NCI-H82 treated with DMSO at 0.1 percent for 48 hours (cell line): ENCODE data around the gene MYO9A.

Experiments
- DNase-seq: peaks from one replicate; lab custom pipeline; 2025; ENCODE audit not compliant: unreplicated experiment; lab: John Stamatoyannopoulos, UW

MYO9A gene, protein sequence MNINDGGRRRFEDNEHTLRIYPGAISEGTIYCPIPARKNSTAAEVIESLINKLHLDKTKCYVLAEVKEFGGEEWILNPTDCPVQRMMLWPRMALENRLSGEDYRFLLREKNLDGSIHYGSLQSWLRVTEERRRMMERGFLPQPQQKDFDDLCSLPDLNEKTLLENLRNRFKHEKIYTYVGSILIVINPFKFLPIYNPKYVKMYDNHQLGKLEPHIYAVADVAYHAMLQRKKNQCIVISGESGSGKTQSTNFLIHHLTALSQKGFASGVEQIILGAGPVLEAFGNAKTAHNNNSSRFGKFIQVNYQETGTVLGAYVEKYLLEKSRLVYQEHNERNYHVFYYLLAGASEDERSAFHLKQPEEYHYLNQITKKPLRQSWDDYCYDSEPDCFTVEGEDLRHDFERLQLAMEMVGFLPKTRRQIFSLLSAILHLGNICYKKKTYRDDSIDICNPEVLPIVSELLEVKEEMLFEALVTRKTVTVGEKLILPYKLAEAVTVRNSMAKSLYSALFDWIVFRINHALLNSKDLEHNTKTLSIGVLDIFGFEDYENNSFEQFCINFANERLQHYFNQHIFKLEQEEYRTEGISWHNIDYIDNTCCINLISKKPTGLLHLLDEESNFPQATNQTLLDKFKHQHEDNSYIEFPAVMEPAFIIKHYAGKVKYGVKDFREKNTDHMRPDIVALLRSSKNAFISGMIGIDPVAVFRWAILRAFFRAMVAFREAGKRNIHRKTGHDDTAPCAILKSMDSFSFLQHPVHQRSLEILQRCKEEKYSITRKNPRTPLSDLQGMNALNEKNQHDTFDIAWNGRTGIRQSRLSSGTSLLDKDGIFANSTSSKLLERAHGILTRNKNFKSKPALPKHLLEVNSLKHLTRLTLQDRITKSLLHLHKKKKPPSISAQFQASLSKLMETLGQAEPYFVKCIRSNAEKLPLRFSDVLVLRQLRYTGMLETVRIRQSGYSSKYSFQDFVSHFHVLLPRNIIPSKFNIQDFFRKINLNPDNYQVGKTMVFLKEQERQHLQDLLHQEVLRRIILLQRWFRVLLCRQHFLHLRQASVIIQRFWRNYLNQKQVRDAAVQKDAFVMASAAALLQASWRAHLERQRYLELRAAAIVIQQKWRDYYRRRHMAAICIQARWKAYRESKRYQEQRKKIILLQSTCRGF (N-terminal part only)

DNA sequence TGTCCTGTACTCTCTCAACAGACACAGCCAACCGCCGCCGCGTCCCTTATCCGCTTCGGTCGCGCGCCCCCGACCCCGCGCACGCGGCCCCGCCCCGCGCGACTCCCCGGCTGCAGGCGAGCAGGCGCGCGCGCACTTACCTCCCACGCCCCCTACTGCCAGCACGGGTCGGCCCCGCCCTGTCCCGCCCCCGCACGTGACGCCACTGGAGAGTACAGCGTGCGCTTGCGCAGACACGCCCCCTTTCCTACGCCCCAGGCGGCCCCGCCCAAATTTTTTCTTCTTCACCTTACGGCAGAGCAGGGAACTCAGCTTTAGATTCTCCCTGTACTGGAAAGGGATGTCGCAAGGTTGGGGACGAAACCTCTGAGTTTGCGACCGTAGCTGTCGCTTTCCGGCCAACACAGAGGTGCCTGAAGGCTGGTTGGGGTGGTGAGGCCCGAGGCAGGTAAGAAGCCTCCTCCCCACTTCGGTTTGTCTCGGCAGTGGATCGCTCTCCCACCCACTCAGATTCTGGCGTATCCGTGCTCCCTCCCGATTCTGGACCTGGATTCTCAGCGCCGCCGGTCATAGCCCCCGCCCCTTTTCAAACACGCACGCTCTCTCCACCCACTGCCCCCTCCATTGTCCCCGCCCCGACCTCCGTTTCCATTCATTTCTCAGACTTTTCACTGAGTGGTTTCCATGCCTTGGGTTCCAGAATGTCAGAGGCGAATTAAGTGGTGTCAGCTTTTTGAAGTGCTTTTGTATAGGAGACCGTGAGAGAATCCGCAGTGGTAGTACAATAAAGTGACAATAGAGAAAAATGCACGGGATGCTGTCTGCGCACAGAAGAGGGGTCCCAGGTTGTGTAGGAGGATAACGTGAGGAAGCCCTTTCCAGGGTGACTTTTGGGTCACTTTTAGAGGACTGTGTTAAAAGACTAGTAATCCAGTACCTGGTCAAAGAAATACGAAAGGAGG is at the start of gene MYO9A, which contains the start of gene SENP8:
Gene MYO9A (minus strand): TSS at position 134 of the 962 bp plus-strand sequence. CDS start 71,587 bp downstream, outside the sequence.
Gene SENP8 (plus strand): TSS at position 387 of the 962 bp plus-strand sequence. CDS start 21,221 bp downstream, outside the sequence.
- DNase-seq = peak; percentile 97

DNA sequence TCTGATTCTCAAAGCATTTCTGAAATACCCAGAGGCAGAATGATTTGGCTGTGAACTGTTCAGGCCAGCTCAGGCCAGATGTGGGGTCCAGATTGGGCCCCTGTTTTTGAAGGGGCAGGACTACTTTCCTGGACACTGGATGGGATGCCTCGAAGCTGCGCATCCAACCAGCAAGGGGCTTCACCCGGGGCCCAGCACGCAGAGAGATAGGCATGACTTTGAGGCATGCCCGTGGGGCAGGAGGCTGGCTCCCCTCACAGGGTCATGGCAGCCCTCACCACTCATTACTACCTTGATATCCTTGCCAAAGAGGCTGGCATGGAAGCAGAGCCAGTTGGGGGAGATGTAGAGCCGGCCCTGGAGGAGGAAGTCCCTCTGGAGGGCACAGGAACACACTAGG is 49.5 kb upstream of the MYO9A start:
- no peak for DNase-seq

DNA sequence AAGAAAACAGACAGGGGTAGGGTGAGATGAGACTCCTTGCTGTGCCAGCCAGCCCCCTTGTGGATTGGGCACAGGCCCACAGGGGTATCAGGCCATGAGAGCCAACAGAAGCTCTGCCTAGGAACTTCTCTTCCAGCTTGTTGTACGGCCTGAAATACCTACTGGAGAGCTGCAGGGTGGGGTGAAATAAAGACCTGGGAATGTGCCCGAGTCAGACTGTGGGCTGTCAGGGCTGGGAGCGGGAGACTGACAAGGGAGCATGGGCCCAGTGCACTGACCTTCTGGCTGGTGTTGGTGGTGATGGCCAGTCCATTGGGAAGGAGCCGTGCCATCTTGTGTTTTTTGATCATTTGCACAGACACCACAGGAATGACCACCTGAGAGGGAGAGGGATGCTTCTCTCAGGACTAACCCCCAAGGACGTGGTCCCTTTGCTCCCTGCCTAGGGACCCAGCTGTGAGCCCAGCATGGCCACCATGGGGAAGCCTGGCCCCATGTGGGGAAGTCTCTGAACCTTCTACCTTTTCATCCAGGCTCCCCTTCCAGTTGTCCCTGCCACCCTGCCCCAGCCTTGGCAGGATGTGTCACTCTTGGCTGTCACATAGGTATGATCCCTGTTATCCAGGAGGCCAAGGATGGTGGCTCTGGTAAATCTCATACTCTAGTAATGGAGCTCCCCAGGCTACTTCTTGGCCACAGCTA is 48.9 kb upstream of the MYO9A start:
- no peak for DNase-seq

DNA sequence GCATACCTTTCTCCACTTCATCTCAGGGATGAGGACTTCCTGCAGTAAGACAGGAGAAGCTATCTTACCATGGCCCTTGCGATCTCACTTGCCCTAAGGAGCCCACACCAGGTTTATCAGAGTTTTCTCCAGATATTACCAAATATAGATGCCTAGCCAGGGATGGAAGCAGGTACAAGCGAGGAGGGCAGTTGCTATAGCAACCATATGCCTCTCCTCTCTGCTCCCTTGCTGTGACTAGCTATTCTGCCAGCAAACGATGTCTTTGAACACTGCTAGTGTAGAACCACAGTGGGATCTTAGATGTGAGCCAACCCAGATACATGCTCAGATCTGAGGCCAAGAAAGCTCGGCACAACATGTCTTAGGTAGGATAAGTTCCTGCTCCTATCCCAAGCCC is 45.8 kb upstream of the MYO9A start:
- no peak for DNase-seq

DNA sequence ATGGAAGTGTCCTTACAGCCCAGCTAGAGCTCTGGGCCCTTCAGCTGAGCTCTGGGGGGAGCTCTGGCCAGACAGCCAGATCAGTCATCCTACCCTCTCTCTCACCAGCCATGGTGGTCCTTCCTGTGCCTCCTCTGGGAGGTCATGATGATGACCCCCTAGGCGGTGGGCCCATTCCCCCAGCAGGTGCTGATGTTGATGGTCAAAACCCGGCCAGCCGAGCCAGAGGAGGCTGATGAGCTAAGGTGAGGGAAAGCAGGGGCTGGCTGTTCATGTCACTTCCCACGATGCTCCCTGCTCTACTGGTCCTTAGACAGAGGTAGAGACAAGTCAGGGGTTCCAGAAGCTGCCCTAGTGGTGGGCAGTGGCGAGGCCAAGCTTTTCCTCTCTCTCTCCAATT is 44.6 kb upstream of the MYO9A start:
- no peak for DNase-seq

DNA sequence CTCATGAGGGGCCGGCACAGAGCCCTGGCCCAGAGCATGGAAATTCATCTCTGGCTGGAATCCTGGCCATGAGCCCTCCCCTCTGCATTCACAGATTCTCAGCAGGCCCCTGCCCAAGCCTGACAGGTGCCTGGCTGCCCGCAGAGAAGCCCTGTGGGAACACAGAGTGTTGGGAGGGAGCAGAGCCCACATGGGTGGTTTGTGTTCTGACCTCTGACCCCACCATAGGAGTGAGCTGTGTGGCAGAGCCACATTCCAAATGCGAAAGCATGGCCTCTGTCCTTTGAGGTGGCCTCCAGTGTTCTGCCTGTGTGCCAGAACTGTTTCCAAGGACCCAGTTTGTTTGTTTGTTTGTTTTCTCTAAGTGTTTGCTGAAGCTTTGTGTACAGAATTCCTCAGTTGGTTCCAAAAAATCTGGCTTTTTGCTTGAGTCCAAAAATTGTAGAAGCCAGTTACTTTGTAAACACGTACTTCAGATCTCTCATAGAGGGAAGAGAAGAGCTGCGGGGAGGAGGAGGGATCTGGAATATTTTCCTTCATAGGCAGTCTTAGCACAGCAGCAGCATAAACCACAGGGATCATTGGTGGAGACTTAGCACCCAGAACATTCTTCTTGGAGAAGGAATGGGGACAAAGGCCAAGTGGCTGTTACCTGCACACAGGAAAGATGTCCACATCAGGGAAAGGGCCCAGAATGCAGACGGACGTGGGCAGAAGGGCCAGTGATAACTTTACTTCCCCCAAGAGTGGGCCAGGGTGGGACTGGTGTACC is 43.6 kb upstream of the MYO9A start:
- DNase-seq = no peak

DNA sequence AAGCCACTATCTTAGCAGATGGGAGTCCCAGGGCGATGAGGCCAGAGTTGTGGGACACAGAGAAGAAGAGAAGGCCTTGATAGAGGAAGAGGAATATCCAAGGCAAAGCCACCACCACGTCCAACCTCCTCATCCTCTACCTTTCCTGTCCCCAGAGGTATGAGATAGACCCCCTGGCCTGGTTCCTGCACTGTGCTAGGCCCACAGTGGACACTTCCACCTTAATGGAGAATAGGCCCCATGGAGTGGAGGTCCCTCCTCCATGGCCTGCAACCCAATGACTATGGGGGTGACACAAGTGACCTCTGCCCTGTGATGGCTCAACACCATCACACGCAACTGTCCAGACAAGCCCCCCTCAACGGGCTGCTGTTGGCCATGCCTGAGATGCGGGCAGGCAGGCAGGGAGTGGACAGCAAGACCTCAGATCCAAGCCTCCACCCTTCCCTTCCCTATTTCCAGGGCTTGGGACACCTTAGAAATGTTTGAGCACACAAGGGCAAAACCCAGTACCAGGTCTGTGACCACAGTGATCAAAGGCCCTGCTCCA is 42.8 kb upstream of the MYO9A start:
- DNase-seq = no peak

DNA sequence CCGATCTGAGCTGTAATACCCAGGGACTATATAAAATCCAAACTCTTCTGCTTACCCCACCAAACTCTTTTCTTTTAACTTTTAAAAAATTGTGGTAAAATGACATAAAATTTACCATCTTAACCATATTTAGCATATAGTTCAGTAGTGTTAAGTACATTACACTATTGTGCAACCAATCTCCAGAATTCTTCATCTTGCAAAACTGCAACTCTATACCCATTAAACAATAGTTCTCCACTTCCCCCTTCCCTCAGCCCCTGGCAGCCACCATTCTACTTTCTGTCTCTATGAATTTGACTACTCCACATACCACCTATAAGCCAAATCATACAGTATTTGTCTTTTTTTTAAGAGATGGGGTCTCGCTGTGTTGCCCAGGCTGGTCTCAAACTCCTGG is 39.0 kb upstream of the MYO9A start:
- no peak for DNase-seq

DNA sequence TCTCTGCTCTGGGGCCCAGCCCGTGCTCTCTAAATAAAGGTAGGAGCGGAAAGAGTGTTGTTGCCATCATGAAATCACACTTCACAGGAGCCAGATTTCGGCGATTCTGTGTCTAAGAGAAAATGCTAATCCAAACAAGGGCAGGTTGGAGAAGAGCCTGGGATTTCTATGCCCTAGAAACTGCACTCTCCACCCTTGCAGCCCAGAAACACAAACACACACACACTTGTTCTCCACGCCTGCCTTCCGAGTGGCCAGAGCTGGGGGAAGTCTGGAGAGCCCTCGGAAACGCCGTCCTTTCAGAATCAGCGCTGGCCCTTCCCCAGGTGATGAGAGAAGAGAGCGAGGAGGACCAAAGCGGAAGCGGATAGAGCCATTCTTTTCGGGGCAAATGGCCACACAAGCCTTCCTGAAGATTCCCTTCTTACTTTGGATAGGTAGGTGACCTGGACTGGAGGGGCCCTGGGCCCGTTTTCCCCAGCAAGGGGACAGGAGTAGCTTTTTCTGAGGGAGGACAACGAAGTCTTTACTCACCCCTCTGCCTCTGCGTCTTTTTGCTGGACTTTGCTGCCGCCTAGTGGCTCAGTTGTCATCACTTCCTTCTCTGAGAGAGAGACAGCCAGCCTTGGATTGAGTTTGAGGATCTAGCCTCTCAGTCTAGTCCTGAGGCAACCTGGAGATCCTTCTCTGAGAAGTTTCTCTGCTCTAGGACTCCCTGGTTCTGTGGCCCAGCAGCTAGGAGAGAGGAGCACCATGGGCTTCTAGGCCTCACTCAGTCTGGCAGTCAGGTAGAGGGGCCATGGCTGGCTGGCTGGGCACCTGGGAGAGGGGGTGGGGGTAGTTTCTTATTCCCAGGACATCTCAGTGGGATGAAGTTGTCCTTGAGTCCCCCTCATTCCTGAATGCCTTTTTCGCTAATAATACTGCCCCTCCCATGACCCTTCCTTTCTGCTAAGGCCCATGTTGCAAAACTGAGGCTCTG is 38.0 kb upstream of the MYO9A start:
- DNase-seq = peak; percentile 49

DNA sequence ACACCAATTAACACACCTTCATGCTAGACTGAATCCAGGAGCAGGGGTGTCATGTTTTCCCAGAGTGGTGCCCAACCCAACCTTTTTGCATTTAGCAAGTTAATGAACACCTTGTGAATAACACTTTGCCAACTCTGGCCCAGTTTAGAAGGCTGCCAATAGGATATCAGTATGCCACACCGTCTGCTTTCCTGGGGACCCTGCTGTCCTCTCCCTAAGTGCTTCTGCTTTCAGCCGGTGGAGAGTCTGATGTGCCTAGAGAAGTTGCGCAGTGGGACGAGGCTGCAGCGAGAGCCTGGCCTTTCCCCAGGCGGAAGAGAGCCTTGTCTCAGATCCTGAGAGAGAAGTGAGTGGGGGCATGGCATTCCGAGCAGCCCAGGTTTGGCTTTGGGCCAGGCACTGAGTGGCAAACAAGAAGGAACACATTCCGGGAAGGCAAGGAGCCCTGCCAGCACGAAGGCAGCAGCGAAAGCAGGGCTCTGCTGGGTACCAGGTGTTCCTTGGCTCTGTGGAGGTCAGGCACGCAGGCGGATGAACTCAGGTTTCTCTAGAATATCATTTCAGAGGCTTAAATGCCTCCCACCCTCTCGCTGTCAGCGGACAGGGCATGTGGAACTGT is 37.2 kb upstream of the MYO9A start:
- DNase-seq = no peak

DNA sequence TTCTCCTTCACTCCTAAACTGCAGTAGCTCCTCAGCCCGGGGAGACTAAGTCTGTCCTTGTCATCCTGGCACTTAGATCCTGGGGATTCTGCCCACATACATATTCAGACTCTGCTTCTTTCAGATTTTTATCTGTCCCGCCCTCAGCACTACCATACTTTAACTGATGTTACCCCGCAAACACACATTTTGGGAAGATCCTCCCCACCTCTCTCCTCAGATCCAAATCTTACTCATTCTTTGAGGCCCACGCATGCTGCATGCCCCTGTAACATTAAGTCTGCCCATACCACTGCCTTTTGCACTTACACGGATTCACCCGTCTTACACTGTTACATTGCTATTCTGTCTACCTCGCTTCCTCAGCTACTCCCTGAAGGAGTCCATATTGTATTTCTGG is 36.4 kb upstream of the MYO9A start:
- DNase-seq = no peak

DNA sequence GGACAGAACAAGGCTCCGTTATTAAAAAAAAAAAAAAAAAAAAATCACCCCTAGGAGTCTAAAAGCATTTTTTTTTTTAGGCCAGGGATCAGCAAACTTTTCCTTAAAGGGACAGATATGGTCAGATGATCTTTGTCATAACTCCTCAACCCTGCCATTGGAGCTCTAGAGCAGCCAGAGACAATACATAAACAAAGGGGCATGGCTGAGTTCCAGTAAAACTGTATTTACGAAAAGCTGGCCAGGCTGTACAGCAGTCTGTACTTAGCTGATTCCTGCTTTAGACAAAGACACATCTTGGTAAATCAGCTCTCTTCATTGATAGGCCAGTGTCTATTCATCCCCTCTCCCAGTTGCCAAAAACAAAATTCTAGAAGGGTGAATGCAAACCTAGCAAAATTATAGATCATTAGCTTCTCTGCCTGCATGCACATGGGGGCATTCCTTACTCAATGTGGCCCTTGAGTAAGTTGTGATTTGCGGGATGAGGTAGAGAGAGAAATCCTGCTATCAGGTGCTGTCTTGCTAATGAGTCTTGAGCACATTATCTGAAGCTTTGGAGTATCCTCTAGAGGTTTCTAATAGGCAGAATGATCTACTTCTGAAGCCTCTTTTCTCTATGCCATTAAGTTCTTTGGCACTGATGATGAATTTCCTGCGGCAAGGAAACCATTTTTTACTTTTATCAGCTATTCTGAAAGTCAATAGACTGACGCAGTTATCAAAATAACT is 35.5 kb upstream of the MYO9A start:
- DNase-seq = no peak

DNA sequence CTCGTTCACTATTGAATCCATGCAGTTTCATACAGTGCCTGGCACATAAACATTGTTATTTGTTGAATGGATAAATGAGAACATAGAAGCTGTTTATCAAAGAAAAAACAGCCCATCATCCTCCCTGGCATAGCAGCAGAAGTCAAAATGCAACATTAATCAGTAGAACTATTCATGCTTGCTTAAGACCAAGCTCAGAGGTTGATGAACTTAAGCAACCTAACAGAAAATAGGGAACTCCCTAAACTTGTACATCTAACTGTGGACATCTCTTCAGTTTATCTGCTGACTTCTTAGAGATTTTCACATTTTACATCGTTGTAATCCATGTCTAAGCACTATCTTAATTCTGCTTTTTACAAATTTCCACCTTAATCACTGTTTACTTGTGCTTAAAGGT is 29.5 kb upstream of the MYO9A start:
- DNase-seq = no peak

DNA sequence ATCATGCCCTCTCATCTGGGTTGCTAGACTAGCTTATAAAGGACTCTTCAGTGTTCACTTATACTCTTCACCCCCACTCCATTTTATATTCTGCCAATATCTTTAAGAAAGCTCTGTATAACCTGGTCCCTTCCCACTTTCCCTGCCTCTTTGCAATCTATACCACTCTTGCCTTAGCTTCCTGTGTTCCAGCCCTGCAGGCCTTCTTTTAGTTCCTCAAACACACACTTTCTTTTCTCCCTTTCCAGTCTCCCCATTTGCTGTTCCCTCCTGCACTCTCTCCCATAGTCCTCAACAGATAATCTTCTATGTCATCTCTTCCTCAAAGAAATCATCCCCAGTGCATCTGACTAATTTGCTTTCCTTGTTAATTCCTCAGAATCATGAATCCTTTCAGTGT is 29.0 kb upstream of the MYO9A start:
- DNase-seq = no peak

DNA sequence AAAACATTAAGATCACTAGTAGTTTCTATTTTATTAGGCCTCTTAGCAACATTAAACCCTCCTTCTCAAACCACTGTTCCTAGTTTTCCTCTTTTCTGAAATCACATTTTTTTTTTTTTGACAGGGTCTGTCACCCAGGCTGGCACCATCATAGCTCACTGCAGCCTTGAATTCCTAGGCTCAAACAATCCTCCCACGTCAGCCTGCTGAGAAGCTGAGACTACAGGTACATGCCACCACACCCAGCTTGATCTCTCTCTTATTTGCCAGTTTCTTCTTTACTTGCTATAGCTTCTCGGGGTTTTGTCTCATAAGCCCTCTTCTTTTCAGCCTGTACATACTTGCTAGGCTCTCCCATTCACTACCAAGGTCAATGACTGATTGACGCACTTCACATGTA is 28.3 kb upstream of the MYO9A start:
- no peak for DNase-seq
